Testis (tissue), 3 donors: ENCODE data around the gene ZNF600. TPM values are rescaled to one million over a fixed set of nuclear protein-coding genes. Genes with fewer than 3 reads are reported as not detected.
"Not testable (repeated sequence)": the region's sequence is repeated elsewhere in the genome, so short reads cannot be mapped to it uniquely, and the experiment has no call there.

Experiments used
- DNase-seq: peaks from one replicate; pipeline ENCODE4 v3.0.0-alpha.2; 2019
- H3K27ac ChIP-seq, 2 donors: fragments of 200-600 bp; sonication (generic); one replicate each; pipeline ENCODE4 v1.5.1; 2019
- H3K27me3 ChIP-seq: fragments of 200-600 bp; sonication (generic); one replicate; pipeline ENCODE4 v1.5.1; 2019
- H3K36me3 ChIP-seq: fragments of 200-600 bp; sonication (generic); one replicate; pipeline ENCODE4 v1.5.1; 2017; ENCODE audit warnings: low read depth; ENCODE audit errors: missing control alignments
- H3K4me1 ChIP-seq: fragments of 200-600 bp; sonication (generic); one replicate; pipeline ENCODE4 v1.5.1; 2019
- H3K4me3 ChIP-seq, 2 donors: fragments of 200-600 bp; sonication (generic); one replicate each; pipeline ENCODE4 v1.5.1; 2017 to 2019
- H3K9me3 ChIP-seq: fragments of 200-600 bp; sonication (generic); one replicate; pipeline ENCODE4 v1.5.1; 2017
- POLR2A ChIP-seq: fragments of 450-650 bp; IDR thresholded peaks from one replicate; pipeline ENCODE4 v1.6.1; 2017; ENCODE audit warnings: antibody characterized with exemption, mild to moderate bottlenecking, moderate library complexity
- WGBS, 2 donors: methylation state at CpG; one replicate each; pipeline ENCODE4 v1.1.5; 2018; 5-methylcytosine and 5-hydroxymethylcytosine counted together
- intact Hi-C: fragments of 100-400 bp; cut with DNase I; formaldehyde crosslinking; loops from one replicate; pipeline ENCODE4 v1.15.1; 2023; ENCODE audit warnings: low total_unique reads
- polyA plus RNA-seq: library from polyadenylated mRNA; stranded (reverse); fragments of 350-450 nt; fragmentation: Illumina TruSeq; extraction: RNeasy Lipid Tissue Mini Kit (QIAGEN cat#74804); gene quantifications from one replicate; pipeline ENCODE4 v1.2.3, GENCODE V29; 2014; ENCODE audit warnings: low read depth, low replicate concordance; ENCODE audit not compliant: insufficient read depth
- total RNA-seq, 2 donors: library from RNA; depleted of rRNA; stranded (reverse); fragments of >200 nt; gene quantifications; one replicate each; pipeline ENCODE4 v1.2.3, GENCODE V29; 2016
- TF ChIP-seq, protein P1 (sequence below), 3 experiments: fragments of 450-650 bp in 2 of 3; fragments of 200-600 bp in 1 of 3; sonication (generic) in 1 of 3; IDR thresholded peaks; one replicate each; pipeline ENCODE4 v1.5.1; 2016 to 2019; ENCODE audit warnings: antibody characterized with exemption in 3 of 3, mild to moderate bottlenecking in 2 of 3, moderate library complexity in 1 of 3

ZNF600 gene
- total and polyA plus RNA-seq, 3 donors from 2014 or later: 2.7 to 6.9 (median 5.2) TPM

DNA sequence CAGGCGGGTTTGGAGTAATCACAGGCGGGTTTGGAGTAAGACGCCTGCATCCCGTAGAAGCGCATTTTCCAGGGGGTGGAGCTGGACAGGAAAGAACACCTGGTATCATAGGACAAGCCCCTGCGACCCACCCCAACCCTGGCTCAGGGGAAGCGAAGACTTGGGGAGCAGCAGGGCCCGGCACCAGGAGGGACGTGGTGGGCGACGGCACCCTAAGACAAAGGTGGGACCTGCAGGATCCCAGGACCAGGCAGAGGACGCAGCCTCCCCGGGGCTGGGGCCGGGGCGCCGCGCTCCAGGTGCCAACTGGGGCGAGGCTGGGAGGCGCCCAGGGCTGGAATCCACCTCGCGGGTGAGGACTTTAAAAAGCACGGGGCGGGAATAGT lies 520 bp downstream of the ZNF600 start:
- 2% methylated on average over 19 to 23 of the region's 23 CpGs for WGBS, 2 donors
- no peaks in the 10 kb centered on the region for H3K36me3 ChIP-seq
- no peaks in the 10 kb centered on the region for H3K4me1 ChIP-seq
- no peak for DNase-seq
- no peaks in the 10 kb centered on the region for H3K27me3 ChIP-seq
- H3K4me3 ChIP-seq: peak overlapping the region; percentile 50 to 73
- H3K9me3 ChIP-seq: no peaks in the 10 kb centered on the region
- intact Hi-C loops: no loop called here
- peak overlapping the region; percentile 2 to 9 for H3K27ac ChIP-seq
- TF ChIP-seq POLR2A: no peak
- TF ChIP-seq, protein P1, sequence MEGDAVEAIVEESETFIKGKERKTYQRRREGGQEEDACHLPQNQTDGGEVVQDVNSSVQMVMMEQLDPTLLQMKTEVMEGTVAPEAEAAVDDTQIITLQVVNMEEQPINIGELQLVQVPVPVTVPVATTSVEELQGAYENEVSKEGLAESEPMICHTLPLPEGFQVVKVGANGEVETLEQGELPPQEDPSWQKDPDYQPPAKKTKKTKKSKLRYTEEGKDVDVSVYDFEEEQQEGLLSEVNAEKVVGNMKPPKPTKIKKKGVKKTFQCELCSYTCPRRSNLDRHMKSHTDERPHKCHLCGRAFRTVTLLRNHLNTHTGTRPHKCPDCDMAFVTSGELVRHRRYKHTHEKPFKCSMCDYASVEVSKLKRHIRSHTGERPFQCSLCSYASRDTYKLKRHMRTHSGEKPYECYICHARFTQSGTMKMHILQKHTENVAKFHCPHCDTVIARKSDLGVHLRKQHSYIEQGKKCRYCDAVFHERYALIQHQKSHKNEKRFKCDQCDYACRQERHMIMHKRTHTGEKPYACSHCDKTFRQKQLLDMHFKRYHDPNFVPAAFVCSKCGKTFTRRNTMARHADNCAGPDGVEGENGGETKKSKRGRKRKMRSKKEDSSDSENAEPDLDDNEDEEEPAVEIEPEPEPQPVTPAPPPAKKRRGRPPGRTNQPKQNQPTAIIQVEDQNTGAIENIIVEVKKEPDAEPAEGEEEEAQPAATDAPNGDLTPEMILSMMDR (IDR thresholded peaks at IDR 0.05): no peak

DNA sequence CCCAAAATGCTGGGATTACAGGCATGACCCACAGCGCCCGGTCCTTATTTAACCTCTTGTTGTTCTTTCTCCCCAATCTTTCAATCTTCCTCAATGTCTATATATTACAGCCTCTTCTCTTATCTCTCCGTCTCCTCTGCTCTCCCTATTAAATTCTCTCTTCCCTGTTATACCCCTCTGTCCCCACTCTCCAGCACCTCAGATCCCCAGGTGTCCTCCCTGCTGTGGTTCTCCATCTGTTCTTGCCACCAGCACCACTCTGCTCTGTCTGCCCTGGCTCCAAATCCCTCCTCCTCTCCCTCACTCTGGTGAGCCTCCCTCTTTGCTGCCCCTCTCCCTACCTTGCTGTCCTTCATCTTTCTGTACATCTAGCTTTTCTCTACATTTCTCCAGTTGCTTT lies 1.1 kb downstream of the ZNF600 start:
- Histone ChIP-seq H3K27me3 (no peaks in the 10 kb centered on the region), H3K4me1 (no peaks in the 10 kb centered on the region), H3K4me3 (no peak overlapping the region), H3K27ac (no peak overlapping the region), H3K9me3 (no peaks in the 10 kb centered on the region), H3K36me3 (no peaks in the 10 kb centered on the region)
- DNase-seq: no peak
- no peak for TF ChIP-seq POLR2A
- TF ChIP-seq, protein P1 (IDR thresholded peaks at IDR 0.05): no peak
- intact Hi-C loops: no loop called here
- WGBS, 2 donors: 78 to 81% methylated on average over 3 of the region's 3 CpGs

DNA sequence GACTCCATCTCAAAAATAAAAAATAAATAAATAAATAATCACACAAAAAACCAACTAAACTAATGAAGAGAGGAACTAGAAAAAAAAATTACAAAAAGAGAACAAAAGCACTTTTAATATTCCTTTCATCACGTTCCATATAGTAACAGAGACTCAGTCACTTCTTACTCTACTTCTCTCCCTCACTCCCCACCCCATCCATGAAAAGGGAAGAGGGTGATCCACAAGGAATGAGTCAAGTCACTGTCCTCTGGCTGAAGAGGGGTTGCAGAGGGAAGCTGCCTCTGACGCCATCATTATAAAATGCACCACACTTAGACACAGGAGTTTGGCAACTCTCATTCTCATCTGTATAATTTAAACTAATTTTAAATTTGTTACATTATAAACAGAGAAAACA lies 3.7 kb downstream of the ZNF600 start:
- H3K27me3 ChIP-seq, H3K4me1 ChIP-seq, H3K27ac ChIP-seq, H3K36me3 ChIP-seq, H3K9me3 ChIP-seq, intact Hi-C loops, DNase-seq, H3K4me3 ChIP-seq: not testable (repeated sequence)
- WGBS, 2 donors: 58 to 76% methylated on average over 1 to 2 of the region's 2 CpGs

DNA sequence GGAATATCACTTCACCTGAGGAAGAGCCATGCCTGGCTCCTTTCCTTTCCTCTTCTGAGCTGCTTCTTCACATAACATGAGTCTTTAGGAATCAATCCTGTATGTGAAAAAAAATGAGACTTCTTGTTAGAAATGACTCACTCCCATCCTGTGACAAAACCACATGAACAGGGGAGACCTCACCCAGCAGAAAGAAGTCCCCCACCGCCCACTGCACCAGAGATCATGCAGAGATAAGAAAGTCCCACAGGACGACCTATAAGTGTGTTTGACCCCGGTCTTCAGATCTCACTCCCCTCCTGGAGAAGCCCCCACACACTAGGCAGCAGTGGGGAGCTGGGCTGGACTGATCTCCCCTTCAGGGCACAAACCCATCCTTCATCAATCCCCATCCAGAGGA lies 7.8 kb downstream of the ZNF600 start:
- no peak for DNase-seq
- Histone ChIP-seq H3K27ac (no peak overlapping the region), H3K36me3 (no peaks in the 10 kb centered on the region), H3K9me3 (no peaks in the 10 kb centered on the region), H3K27me3 (no peaks in the 10 kb centered on the region), H3K4me3 (no peak overlapping the region), H3K4me1 (no peaks in the 10 kb centered on the region)
- intact Hi-C loops: no loop called here
- WGBS, 2 donors: 75 to 77% methylated on average over 3 of the region's 3 CpGs
- no peak for TF ChIP-seq POLR2A
- TF ChIP-seq, protein P1 (IDR thresholded peaks at IDR 0.05): no peak

DNA sequence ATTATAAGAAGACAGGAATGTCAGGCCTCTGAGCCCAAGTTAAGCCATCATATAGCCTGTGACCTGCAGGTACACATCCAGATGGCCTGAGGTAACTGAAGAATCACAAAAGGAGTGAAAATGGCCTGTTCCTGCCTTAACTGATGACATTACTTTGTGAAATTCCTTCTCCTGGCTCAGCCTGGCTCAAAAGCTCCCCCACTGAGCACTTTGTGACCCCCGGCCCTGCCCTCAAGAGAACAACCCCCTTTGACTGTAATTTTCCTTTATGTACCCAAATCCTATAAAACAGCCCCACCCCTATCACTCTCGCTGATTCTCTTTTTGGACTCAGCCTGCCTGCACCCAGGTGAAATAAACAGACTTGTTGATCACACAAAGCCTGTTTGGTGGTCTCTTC lies 30.1 kb downstream of the ZNF600 start:
- WGBS, 2 donors: 84 to 90% methylated on average over 2 of the region's 2 CpGs
- H3K27me3 ChIP-seq, H3K4me1 ChIP-seq, intact Hi-C loops, H3K9me3 ChIP-seq, H3K4me3 ChIP-seq, H3K36me3 ChIP-seq, H3K27ac ChIP-seq, DNase-seq: not testable (repeated sequence)

DNA sequence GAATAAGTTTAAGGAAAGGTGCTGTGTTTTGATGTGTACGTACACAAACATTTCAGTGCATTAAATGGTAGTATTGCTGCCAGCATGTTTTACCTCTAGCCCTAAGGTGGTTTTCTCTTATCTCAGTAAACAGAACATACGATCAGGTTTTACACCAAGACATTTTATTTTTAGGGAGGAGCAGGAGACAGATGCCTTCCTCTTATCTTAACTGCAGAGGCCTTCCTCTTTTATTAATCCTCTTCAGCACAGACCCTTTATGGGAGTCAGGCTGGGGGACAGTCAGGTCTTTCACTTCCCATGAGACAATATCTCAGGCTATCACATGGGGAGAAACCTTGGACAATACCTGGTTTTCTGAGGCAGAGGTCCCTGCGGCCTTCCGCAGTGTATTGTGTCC lies 36.8 kb downstream of the ZNF600 start:
- intact Hi-C loops: no loop called here
- Histone ChIP-seq H3K27ac (no peak overlapping the region), H3K4me3 (no peak overlapping the region), H3K36me3 (no peaks in the 10 kb centered on the region), H3K4me1 (no peaks in the 10 kb centered on the region), H3K9me3 (no peaks in the 10 kb centered on the region), H3K27me3 (no peaks in the 10 kb centered on the region)
- 43 to 78% methylated on average over 4 of the region's 4 CpGs for WGBS, 2 donors
- TF ChIP-seq, protein P1 (IDR thresholded peaks at IDR 0.05): no peak
- TF ChIP-seq POLR2A: no peak
- no peak for DNase-seq
